Stimulated activated CD4-positive, alpha-beta T cell treated with anti-CD3 and anti-CD28 coated beads, Interleukin-1b, Interleukin-23, amount 100 ng/mL, for 48 hours (primary cell): Measurements from ENCODE around the gene ACVR2A.

Experiments
- DNase-seq: peaks from one replicate; pipeline ENCODE4 v3.0.0-alpha.2; 2020

Gene ACVR2A

GRCh38 chr2:147844697-147845410, at the start of gene ACVR2A:
Gene ACVR2A (plus strand): TSS chr2:147845029. CDS start chr2:147845153, 124 bp downstream.
- peak; percentile 5 for DNase-seq

GRCh38 chr2:147800316-147800715, 44.5 kb upstream of the ACVR2A start:
- DNase-seq: no peak

GRCh38 chr2:147806846-147807245, 38.0 kb upstream of the ACVR2A start:
- DNase-seq: no peak

GRCh38 chr2:147808520-147808919, 36.3 kb upstream of the ACVR2A start:
- DNase-seq: no peak

GRCh38 chr2:147810883-147811765, 33.7 kb upstream of the ACVR2A start:
- DNase-seq: no peak

- DNase-seq: no peak
Measured at GRCh38 chr2:147818741-147819140, 26.1 kb upstream of the ACVR2A start.

GRCh38 chr2:147824620-147825019, 20.2 kb upstream of the ACVR2A start:
- DNase-seq: no peak

GRCh38 chr2:147826278-147827087, 18.3 kb upstream of the ACVR2A start:
- DNase-seq: no peak

- DNase-seq: no peak
Measured at GRCh38 chr2:147827088-147827375, 17.8 kb upstream of the ACVR2A start.

- DNase-seq: no peak
Measured at GRCh38 chr2:147829106-147829505, 15.7 kb upstream of the ACVR2A start.

GRCh38 chr2:147836099-147836498, 8.7 kb upstream of the ACVR2A start:
- no peak for DNase-seq

- no peak for DNase-seq
Measured at GRCh38 chr2:147843391-147843863, 1.4 kb upstream of the ACVR2A start.

GRCh38 chr2:147843864-147844696, 749 bp upstream of the ACVR2A start:
- DNase-seq: peak; percentile 87

GRCh38 chr2:147845411-147845971, 662 bp downstream of the ACVR2A start:
- DNase-seq: peak; percentile 55

GRCh38 chr2:147846412-147847081, 1.7 kb downstream of the ACVR2A start:
- no peak for DNase-seq

GRCh38 chr2:147847746-147848391, 3.0 kb downstream of the ACVR2A start:
- no peak for DNase-seq

GRCh38 chr2:147850838-147851237, 6.0 kb downstream of the ACVR2A start:
- no peak for DNase-seq

- no peak for DNase-seq
Measured at GRCh38 chr2:147851244-147851930, 6.6 kb downstream of the ACVR2A start.

- no peak for DNase-seq
Measured at GRCh38 chr2:147854557-147855134, 9.8 kb downstream of the ACVR2A start.

GRCh38 chr2:147855316-147855715, 10.5 kb downstream of the ACVR2A start:
- no peak for DNase-seq
